HL-60/S4 (cell line): ENCODE data around the gene KTN1.

ENCODE experiments used
- in situ Hi-C: fragments of 300-500 bp; cut with MboI; formaldehyde crosslinking; loops from 2 replicates; pipeline ENCODE4 v1.14.3; 2022; ENCODE audit warnings: low sequenced_read_pairs

KTN1 gene

GRCh38 chr14:55579724-55580469 lies at the start of gene KTN1:
TSS of gene KTN1 (plus strand) at chr14:55580207. CDS start at chr14:55612049, 31,842 bp downstream.
- in situ Hi-C loops: no loop called here

- in situ Hi-C loops: no loop called here
Measured at GRCh38 chr14:55530464-55530863, 49.5 kb upstream of the KTN1 start.

- in situ Hi-C loops: no loop called here
Measured at GRCh38 chr14:55532645-55533344, 47.2 kb upstream of the KTN1 start.

GRCh38 chr14:55533960-55534359 lies 46.0 kb upstream of the KTN1 start:
- in situ Hi-C loops: no loop called here

GRCh38 chr14:55535516-55536203 lies 44.3 kb upstream of the KTN1 start:
- in situ Hi-C loops: no loop called here

GRCh38 chr14:55536204-55536708 lies 43.8 kb upstream of the KTN1 start:
- in situ Hi-C loops: no loop called here

GRCh38 chr14:55537782-55538181 lies 42.2 kb upstream of the KTN1 start:
- in situ Hi-C loops: no loop called here

- in situ Hi-C loops: no loop called here
Measured at GRCh38 chr14:55539975-55540374, 40.0 kb upstream of the KTN1 start.

GRCh38 chr14:55540847-55541773 lies 38.9 kb upstream of the KTN1 start:
- in situ Hi-C loops: no loop called here

- in situ Hi-C loops: no loop called here
Measured at GRCh38 chr14:55545779-55546178, 34.2 kb upstream of the KTN1 start.

GRCh38 chr14:55546212-55546874 lies 33.7 kb upstream of the KTN1 start:
- in situ Hi-C loops: no loop called here

- in situ Hi-C loops: no loop called here
Measured at GRCh38 chr14:55547650-55548315, 32.2 kb upstream of the KTN1 start.

- in situ Hi-C loops: no loop called here
Measured at GRCh38 chr14:55553791-55554190, 26.2 kb upstream of the KTN1 start.

GRCh38 chr14:55556929-55557623 lies 22.9 kb upstream of the KTN1 start:
- in situ Hi-C loops: no loop called here

- in situ Hi-C loops: no loop called here
Measured at GRCh38 chr14:55562135-55562534, 17.9 kb upstream of the KTN1 start.

GRCh38 chr14:55568618-55569017 lies 11.4 kb upstream of the KTN1 start:
- in situ Hi-C loops: no loop called here

GRCh38 chr14:55571125-55571889 lies 8.7 kb upstream of the KTN1 start:
- in situ Hi-C loops: no loop called here

GRCh38 chr14:55572578-55572977 lies 7.4 kb upstream of the KTN1 start:
- in situ Hi-C loops: no loop called here
